Glutamatergic neuron (in vitro differentiated cells): ENCODE measurements around the gene CACNG7. TPM values are rescaled to one million over a fixed set of nuclear protein-coding genes. Genes with fewer than 3 reads are reported as not detected.

Experiments
- DNase-seq: peaks from one replicate; pipeline ENCODE4 v3.0.0; 2022
- H3K27ac Mint-ChIP-seq: one replicate; pipeline ENCODE4 v1.8.0; 2020; ENCODE audit warnings: mild to moderate bottlenecking, mixed read lengths, inconsistent platforms; ENCODE audit not compliant: unreplicated experiment
- H3K27me3 Mint-ChIP-seq: one replicate; pipeline ENCODE4 v1.8.0; 2020; ENCODE audit warnings: mild to moderate bottlenecking, moderate library complexity, mixed read lengths, inconsistent platforms; ENCODE audit not compliant: unreplicated experiment
- H3K36me3 Mint-ChIP-seq: one replicate; pipeline ENCODE4 v1.8.0; 2020; ENCODE audit warnings: mild to moderate bottlenecking, mixed read lengths, inconsistent platforms; ENCODE audit not compliant: unreplicated experiment
- H3K4me1 Mint-ChIP-seq: one replicate; pipeline ENCODE4 v1.8.0; 2020; ENCODE audit warnings: mild to moderate bottlenecking, low read depth, mixed read lengths, inconsistent platforms; ENCODE audit not compliant: unreplicated experiment
- H3K4me3 Mint-ChIP-seq: one replicate; pipeline ENCODE4 v1.8.0; 2020; ENCODE audit warnings: mild to moderate bottlenecking, mixed read lengths, inconsistent platforms; ENCODE audit not compliant: unreplicated experiment
- H3K9me3 Mint-ChIP-seq: one replicate; pipeline ENCODE4 v1.8.0; 2020; ENCODE audit warnings: mild to moderate bottlenecking, moderate library complexity, mixed read lengths, inconsistent platforms; ENCODE audit not compliant: unreplicated experiment
- CTCF ChIP-seq: fragments of 200-600 bp; sonication (generic); IDR thresholded peaks from one replicate; pipeline ENCODE4 v1.5.0; 2021; ENCODE audit not compliant: partially characterized antibody, unreplicated experiment
- total RNA-seq: library from RNA; stranded (reverse); fragmentation: NEBNext Ultra II Directional; extraction: Animal tissue kit (Norgen Biotek cat#: 25700); gene quantifications from one replicate; pipeline ENCODE4 v1.2.1, GENCODE V29; 2021; ENCODE audit not compliant: unreplicated experiment

CACNG7 gene
- total RNA-seq, 1 donor from 2014 or later, result 60.4 TPM

GRCh38 chr19:53879140-53880081 is 29.7 kb upstream of the CACNG7 start:
- no peak overlapping the region for H3K4me3 Mint-ChIP-seq
- H3K36me3 Mint-ChIP-seq, result peaks cover 4% of the 10 kb centered on the region
- peak overlapping the region; percentile 81 for H3K27ac Mint-ChIP-seq
- peaks cover 6% of the 10 kb centered on the region for H3K9me3 Mint-ChIP-seq
- H3K27me3 Mint-ChIP-seq, result peaks cover 11% of the 10 kb centered on the region
- TF ChIP-seq CTCF, result no peak
- DNase-seq, result peak; percentile 100
- peaks cover 15% of the 10 kb centered on the region for H3K4me1 Mint-ChIP-seq

- peaks cover 11% of the 10 kb centered on the region for H3K27me3 Mint-ChIP-seq
- no peak overlapping the region for H3K27ac Mint-ChIP-seq
- TF ChIP-seq CTCF, result no peak
- H3K4me1 Mint-ChIP-seq, result peaks cover 20% of the 10 kb centered on the region
- no peak overlapping the region for H3K4me3 Mint-ChIP-seq
- DNase-seq, result no peak
- peaks cover 8% of the 10 kb centered on the region for H3K9me3 Mint-ChIP-seq
- no peaks in the 10 kb centered on the region for H3K36me3 Mint-ChIP-seq
Measured at GRCh38 chr19:53880711-53881481, 28.2 kb upstream of the CACNG7 start.

- Mint-ChIP-seq H3K27ac (peak within 1 kb of the TSS; percentile 33), H3K4me1 (peaks cover 20% of the 10 kb centered on the region), H3K4me3 (peak within 1 kb of the TSS; percentile 87)
Measured at GRCh38 chr19:53881482-53882390, 27.3 kb upstream of the CACNG7 start, which contains the start of gene PRKCG. Gene PRKCG, plus strand, starts transcription at chr19:53882197. Its CDS starts 298 bp downstream, at chr19:53882495.

More at GRCh38 chr19:53881482-53882390, 27.3 kb upstream of the CACNG7 start, which contains the start of gene PRKCG:
- peaks cover 11% of the 10 kb centered on the region for H3K27me3 Mint-ChIP-seq
- peak; percentile 50 for TF ChIP-seq CTCF
- H3K9me3 Mint-ChIP-seq, result peaks cover 8% of the 10 kb centered on the region
- DNase-seq, result peak; percentile 81
- no peaks in the 10 kb centered on the region for H3K36me3 Mint-ChIP-seq
